C4-2B (cell line): Measurements from ENCODE around the gene FDXR.

Source experiments
- H3K27ac ChIP-seq: fragments of 450-650 bp; 2 replicates; pipeline ENCODE4 v1.5.1; 2017
- ZFX ChIP-seq: fragments of 450-650 bp; IDR thresholded peaks from 2 replicates; pipeline ENCODE4 v1.6.1; 2017
- TF ChIP-seq, protein P1 (sequence below): fragments of 450-650 bp; conservative IDR thresholded peaks from 2 replicates; pipeline ENCODE4 v1.5.1; 2017; ENCODE audit warnings: mild to moderate bottlenecking

The FDXR gene

GRCh38 chr17:74851612-74852236 is 21.1 kb downstream of the FDXR start:
- TF ChIP-seq, protein P1, sequence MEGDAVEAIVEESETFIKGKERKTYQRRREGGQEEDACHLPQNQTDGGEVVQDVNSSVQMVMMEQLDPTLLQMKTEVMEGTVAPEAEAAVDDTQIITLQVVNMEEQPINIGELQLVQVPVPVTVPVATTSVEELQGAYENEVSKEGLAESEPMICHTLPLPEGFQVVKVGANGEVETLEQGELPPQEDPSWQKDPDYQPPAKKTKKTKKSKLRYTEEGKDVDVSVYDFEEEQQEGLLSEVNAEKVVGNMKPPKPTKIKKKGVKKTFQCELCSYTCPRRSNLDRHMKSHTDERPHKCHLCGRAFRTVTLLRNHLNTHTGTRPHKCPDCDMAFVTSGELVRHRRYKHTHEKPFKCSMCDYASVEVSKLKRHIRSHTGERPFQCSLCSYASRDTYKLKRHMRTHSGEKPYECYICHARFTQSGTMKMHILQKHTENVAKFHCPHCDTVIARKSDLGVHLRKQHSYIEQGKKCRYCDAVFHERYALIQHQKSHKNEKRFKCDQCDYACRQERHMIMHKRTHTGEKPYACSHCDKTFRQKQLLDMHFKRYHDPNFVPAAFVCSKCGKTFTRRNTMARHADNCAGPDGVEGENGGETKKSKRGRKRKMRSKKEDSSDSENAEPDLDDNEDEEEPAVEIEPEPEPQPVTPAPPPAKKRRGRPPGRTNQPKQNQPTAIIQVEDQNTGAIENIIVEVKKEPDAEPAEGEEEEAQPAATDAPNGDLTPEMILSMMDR, result no peak
- no peak for TF ChIP-seq ZFX

DNA sequence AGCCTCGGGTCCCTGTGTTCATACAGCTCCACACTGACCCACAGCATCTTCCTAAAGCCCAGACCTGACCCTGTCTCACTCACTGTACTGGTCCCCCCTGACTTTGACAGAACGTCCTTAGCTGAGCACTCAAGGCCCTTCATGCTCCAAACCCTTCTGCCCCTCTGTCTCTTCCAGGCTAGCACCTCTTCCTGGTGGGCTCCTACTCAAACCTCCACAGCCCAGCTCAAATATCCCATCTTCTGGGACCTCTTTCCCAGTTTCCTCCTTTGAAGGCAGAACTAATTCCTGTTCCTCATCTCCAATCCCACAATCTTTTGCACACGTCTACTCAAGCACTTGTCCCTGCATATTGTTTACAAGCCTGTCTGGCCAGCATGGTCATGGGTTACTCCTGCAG is 21.9 kb downstream of the FDXR start:
- H3K27ac ChIP-seq, result peak overlapping the region; percentile 97
- no peak for TF ChIP-seq ZFX
- TF ChIP-seq, protein P1, result no peak

More at GRCh38 chr17:74851612-74852236, 21.1 kb downstream of the FDXR start:
- H3K27ac ChIP-seq, result peak overlapping the region; percentile 97

DNA sequence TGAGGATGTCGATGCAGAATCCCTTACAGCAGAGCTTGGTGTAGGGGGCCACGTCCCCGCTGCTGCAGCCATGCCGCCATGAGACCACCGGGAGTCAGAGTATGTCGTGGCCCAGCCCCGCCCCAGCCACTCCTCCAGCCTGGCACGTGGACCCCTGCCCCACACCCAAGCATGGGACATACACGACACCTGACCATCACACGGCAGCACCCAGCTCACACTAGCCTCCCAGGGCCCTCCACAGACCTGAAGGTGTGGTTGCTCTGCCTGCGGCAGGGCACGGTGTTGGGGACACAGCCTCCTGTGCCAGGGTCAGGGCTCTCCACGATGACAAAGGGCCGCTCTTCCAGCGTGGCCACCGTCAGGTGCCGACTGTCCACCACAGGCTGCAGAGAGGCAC is 22.5 kb downstream of the FDXR start:
- TF ChIP-seq ZFX, result no peak
- TF ChIP-seq, protein P1, result no peak
- no peak overlapping the region for H3K27ac ChIP-seq

DNA sequence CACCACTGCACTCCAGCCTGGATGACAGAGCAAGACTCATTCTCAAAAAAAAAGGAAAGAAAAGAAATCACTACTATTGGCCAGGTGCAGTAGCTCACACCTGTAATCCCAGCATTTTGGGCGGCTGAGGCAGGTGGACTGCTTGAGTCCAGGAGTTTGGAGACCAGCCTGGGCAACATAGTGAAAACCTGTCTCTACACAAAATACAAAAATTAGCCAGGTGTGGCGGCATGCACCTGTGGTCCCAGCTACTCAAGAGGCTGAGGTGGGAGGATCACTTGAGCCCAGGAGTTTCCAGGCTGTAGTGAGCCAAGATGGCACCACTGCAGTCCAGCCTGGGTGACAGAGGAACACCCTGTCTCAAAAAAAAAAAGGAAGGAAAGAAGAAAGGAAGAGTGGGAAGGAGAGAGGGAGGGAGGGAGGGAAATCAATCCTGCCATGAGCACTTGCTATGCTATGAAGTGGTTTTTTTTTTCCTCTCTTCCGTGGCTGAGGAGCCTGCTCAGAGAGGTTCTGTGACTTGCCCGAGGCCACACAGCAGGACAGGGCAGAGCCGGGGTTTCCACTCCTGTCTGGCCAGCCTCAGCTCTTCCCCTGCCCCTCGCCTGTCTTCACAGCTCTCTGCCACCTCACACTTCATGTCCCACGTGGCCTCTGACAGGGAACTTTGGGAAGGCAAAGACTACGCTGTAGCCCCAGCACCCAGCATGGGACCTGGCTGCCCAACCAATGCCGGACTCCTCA is 24.0 kb downstream of the FDXR start:
- TF ChIP-seq, protein P1, result no peak
- no peak for TF ChIP-seq ZFX
- no peak overlapping the region for H3K27ac ChIP-seq

- no peak overlapping the region for H3K27ac ChIP-seq
- TF ChIP-seq, protein P1, result no peak
- TF ChIP-seq ZFX, result no peak
These were observed 26.2 kb downstream of the FDXR start for GRCh38 chr17:74846621-74847020.

GRCh38 chr17:74843352-74843627 is 29.5 kb downstream of the FDXR start:
- no peak overlapping the region; the same call in 1 of the 2 replicates for H3K27ac ChIP-seq

More at GRCh38 chr17:74843352-74843627, 29.5 kb downstream of the FDXR start:
- TF ChIP-seq ZFX, result no peak
- TF ChIP-seq, protein P1, result no peak
